Measurements from ENCODE around the gene COPS2. TPM values are rescaled to one million over a fixed set of nuclear protein-coding genes. Genes with fewer than 3 reads are reported as not detected.

The COPS2 gene
- total and polyA plus RNA-seq, 9 of the 15 experiments (the other 6 are each of a cell fraction or from before 2014, with no cell fraction given), result 66.4 to 154 (median 117) TPM

DNA sequence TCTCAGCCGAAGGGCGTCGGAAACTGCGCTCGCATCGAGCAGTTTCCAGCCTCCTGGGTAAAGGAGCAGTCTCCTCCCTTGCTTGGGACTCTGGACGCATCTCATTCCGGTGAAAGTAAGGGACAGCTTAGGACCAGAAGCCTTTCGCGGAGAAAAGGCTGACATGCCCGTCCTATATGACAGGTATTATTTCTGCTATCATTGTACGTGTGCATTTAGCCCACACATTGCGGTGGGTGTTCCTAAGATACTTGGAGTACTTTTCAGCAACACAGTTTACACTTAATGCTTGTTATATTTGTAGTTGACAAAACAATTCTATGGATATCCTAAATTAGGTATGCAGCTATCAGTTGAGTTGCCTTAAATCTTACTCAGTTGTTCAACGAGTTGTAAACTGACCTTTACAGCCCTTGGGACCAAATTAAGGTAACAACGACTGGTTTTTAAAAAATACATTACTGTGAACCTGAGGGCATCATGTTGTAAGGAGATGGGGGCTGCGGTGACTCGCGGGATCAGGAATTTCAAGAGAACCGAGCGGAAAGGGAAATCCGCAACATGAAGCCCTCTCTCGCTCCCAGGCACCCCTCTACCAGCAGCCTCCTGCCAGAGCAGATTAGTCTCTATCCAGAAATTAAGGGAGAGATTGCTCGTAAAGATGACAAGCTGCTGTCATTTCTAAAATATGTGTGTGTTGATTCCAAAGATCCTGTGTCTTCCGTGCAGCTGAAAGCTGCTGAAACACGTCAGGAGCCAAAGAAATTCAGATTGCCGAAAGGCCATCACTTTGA lies 632 bp upstream of the COPS2 start (continued):
- TF ChIP-seq ARID3A (IDR thresholded peaks at IDR 0.05; ENCODE audit: borderline replicate concordance, low read depth, low read length) (0 out of 2 replicates have a peak, but pooled peaks have one; percentile 4), ADNP (tag; IDR thresholded peaks at IDR 0.05) (no peak)

DNA sequence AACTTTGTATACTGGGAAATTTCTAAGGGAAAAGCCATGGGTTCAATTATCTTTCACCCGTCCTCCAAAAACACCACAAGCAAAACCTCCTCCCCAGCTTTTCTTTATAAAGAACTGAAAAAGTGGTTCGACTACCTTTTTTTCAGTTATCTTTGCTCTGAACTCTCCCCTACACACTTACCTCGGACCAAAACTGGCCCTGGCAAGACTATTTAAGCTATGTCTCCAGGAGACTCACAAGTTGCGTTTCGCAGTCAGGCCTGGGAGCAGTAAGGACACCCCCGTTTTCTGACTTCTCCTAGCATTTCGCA lies 645 bp downstream of the COPS2 start:
- in situ Hi-C loops (cut with MboI), result no loop called here
- no peaks in the 10 kb centered on the region for H3K9me1 ChIP-seq (ENCODE audit: control insufficient read depth, insufficient read depth, low read length)
- H3K36me3 ChIP-seq (ENCODE audit: control insufficient read depth, insufficient read depth, low read length), result peaks cover 18% of the 10 kb centered on the region
- peak overlapping the region; percentile 89 for H3K4me3 ChIP-seq
- FAIRE-seq, result no peak
- BruUV-seq (replicated peaks), result no TSS peak
- intact Hi-C loops (cut with micrococcal nuclease), result loop anchor here (1.0 kb wide), 2 partner anchors 16 to 37 kb away; partner anchors contain the start of gene GALK2
- peak overlapping the region; percentile 99 for H3K4me2 ChIP-seq (ENCODE audit: insufficient read depth, low read length)
- CTCF ChIA-PET (ENCODE audit: low intra/inter-chr PET ratio), result no interaction called here
- peaks cover 77% of the 10 kb centered on the region for H3K79me2 ChIP-seq (ENCODE audit: control insufficient read depth, insufficient read depth, low read length)
- peak overlapping the region; percentile 97 to 99 for H3K9ac ChIP-seq (ENCODE audit: insufficient read depth in 1 of 2, low read depth in 2 of 2, low read length in 2 of 2)
- POLR2A ChIA-PET, result interaction anchor here (0.6 to 2.7 kb wide), 4 partner anchors 14 to 823 kb away, joined by 3 to 32 read pairs (median 4); partner anchors contain the start of gene GALK2
- H2AFZ ChIP-seq (ENCODE audit: low read depth, low read length), result peak overlapping the region; percentile 81
- H3K27me3 ChIP-seq (ENCODE audit: control insufficient read depth in 2 of 2, insufficient read depth in 2 of 2, low read length in 2 of 2), result no peaks in the 10 kb centered on the region
- TF ChIP-seq HMBOX1 (IDR thresholded peaks at IDR 0.05) (0 out of 2 replicates have a peak, but pooled peaks have one; percentile 10), PRMT5 (CRISPR knock-in tag; IDR thresholded peaks at IDR 0.05) (no peak), ZNF584 (CRISPR knock-in tag; IDR thresholded peaks at IDR 0.05; ENCODE audit: low read depth) (no peak), MEIS2 (IDR thresholded peaks at IDR 0.05; ENCODE audit: partially characterized antibody) (no peak), SIX5 (IDR thresholded peaks at IDR 0.05; ENCODE audit: borderline replicate concordance in 1 of 2, insufficient read depth in 1 of 2, low read depth in 1 of 2, low read length in 2 of 2) (no peak), NCOR1 (IDR thresholded peaks at IDR 0.05) (no peak), CXXC5 (CRISPR knock-in tag; IDR thresholded peaks at IDR 0.05) (no peak), PKNOX1 (IDR thresholded peaks at IDR 0.05) (no peak), KAT7 (CRISPR knock-in tag; IDR thresholded peaks at IDR 0.05; ENCODE audit: borderline replicate concordance) (peak; percentile 64; the same call in 1 of the 2 replicates), NR3C1 (CRISPR knock-in tag; IDR thresholded peaks at IDR 0.05) (no peak)
- TF ChIP-seq, protein P1, sequence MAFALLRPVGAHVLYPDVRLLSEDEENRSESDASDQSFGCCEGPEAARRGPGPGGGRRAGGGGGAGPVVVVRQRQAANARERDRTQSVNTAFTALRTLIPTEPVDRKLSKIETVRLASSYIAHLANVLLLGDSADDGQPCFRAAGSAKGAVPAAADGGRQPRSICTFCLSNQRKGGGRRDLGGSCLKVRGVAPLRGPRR (CRISPR knock-in tag; IDR thresholded peaks at IDR 0.05), result no peak
- 0% methylated on average over 7 of the region's 7 CpGs for WGBS (ENCODE audit: insufficient coverage, low coverage, missing lambda C conversion rate)
- peaks cover 11% of the 10 kb centered on the region; the same call in 1 of the 2 replicates for H4K20me1 ChIP-seq (replicated peaks; ENCODE audit: control insufficient read depth, insufficient read depth, low read length)
- H3K27ac ChIP-seq (ENCODE audit: extremely low read depth, low read depth, low read length), result peak overlapping the region; percentile 95
- ATAC-seq, result peak; percentile 66
- peaks cover 0 to 5% of the 10 kb centered on the region in 2 experiments; a peak in 2 of 5 replicates for H3K4me1 ChIP-seq (replicated peaks in 1 of 2; ENCODE audit: control insufficient read depth in 2 of 2, insufficient read depth in 2 of 2, low read length in 2 of 2)
- no peak for DNase-seq (ENCODE audit: extremely low read depth in 1 of 4, low spot score in 3 of 4)
- no peaks in the 10 kb centered on the region for H3K9me3 ChIP-seq (replicated peaks; ENCODE audit: control insufficient read depth, insufficient read depth, low read depth, low read length)
